K562 (cell line): ENCODE results near the gene KLHL35. TPM values are rescaled to one million over a fixed set of nuclear protein-coding genes. Genes with fewer than 3 reads are reported as not detected.

ENCODE experiments used
- EP300 ChIP-seq: IDR thresholded peaks from 2 replicates; pipeline ENCODE4 v1.6.1; 2012; ENCODE audit warnings: low read length, improper control_type of control experiment
- ESRRA ChIP-seq: fragments of 450-650 bp; IDR thresholded peaks from 2 replicates; pipeline ENCODE4 v1.6.1; 2014; ENCODE audit warnings: low read depth, mild to moderate bottlenecking, moderate library complexity, borderline replicate concordance
- ETV1 ChIP-seq: fragments of 450-650 bp; conservative IDR thresholded peaks from 2 replicates; pipeline ENCODE4 v1.6.1; 2016; ENCODE audit warnings: missing genetic modification characterization, control low read depth, low read depth, missing compliant biosample characterization
- EZH2 ChIP-seq: IDR thresholded peaks from 2 replicates; pipeline ENCODE4 v1.6.1; 2012; ENCODE audit warnings: low read depth, mild to moderate bottlenecking, inconsistent platforms, low read length, borderline replicate concordance
- HES1 ChIP-seq: fragments of 450-650 bp; IDR thresholded peaks from 2 replicates; pipeline ENCODE4 v1.6.1; 2016; ENCODE audit warnings: low read depth, mild to moderate bottlenecking, moderate library complexity
- KHSRP ChIP-seq: fragments of 450-650 bp; IDR thresholded peaks from 2 replicates; pipeline ENCODE4 v1.6.1; 2017
- MXI1 ChIP-seq: IDR thresholded peaks from 2 replicates; pipeline ENCODE4 v1.6.1; 2011; ENCODE audit warnings: low read depth, mild to moderate bottlenecking, improper control_type of control experiment, low read length
- NCOA6 ChIP-seq: fragments of 450-650 bp; IDR thresholded peaks from 2 replicates; pipeline ENCODE4 v1.6.1; 2017; ENCODE audit warnings: mild to moderate bottlenecking
- PHB2 ChIP-seq: fragments of 450-650 bp; IDR thresholded peaks from 2 replicates; pipeline ENCODE4 v1.6.1; 2017; ENCODE audit warnings: low read depth
- POLR2H ChIP-seq: IDR thresholded peaks from 2 replicates; pipeline ENCODE4 v1.6.1; 2016; ENCODE audit warnings: missing genetic modification characterization, low read depth, mild to moderate bottlenecking, control low read depth, missing compliant biosample characterization, moderate library complexity
- RBFOX2 ChIP-seq: fragments of 200-400 bp; formaldehyde crosslinking; IDR thresholded peaks from 2 replicates; pipeline ENCODE4 v1.6.1; 2017; ENCODE audit warnings: low read depth, mild to moderate bottlenecking, low read length, moderate library complexity
- RBM39 ChIP-seq: fragments of 200-400 bp; formaldehyde crosslinking; optimal IDR thresholded peaks from 2 replicates; pipeline ENCODE3; 2018; ENCODE audit warnings: low read depth, low read length
- TCF7L2 ChIP-seq: fragments of 150-350 bp; IDR thresholded peaks from 2 replicates; pipeline ENCODE4 v1.6.1; 2016; ENCODE audit warnings: low read depth, mild to moderate bottlenecking, low read length, moderate library complexity
- ZBTB1 ChIP-seq: sonication (generic); formaldehyde crosslinking; IDR thresholded peaks from 2 replicates; pipeline ENCODE4 v1.8.1; 2023; ENCODE audit warnings: missing genetic modification reagents, low read depth, mild to moderate bottlenecking, borderline replicate concordance
- ZFP1 ChIP-seq: fragments of 450-650 bp; formaldehyde crosslinking; IDR thresholded peaks from 2 replicates; pipeline ENCODE4 v1.4.0; 2020; ENCODE audit warnings: mild to moderate bottlenecking, mixed read lengths
- ZNF354B ChIP-seq: fragments of 250-450 bp; sonication (Bioruptor Pico); IDR thresholded peaks from 2 replicates; pipeline ENCODE4 v1.4.0; 2020
- ZNF384 ChIP-seq: IDR thresholded peaks from 2 replicates; pipeline ENCODE4 v1.6.1; 2012; ENCODE audit warnings: low read depth, low read length, improper control_type of control experiment
- ZNF696 ChIP-seq: fragments of 250-450 bp; sonication (Bioruptor Pico); conservative IDR thresholded peaks from 2 replicates; pipeline ENCODE4 v1.4.0; 2020; ENCODE audit warnings: mild to moderate bottlenecking, moderate library complexity
- ZNF764 ChIP-seq: fragments of 250-450 bp; sonication (Bioruptor Pico); IDR thresholded peaks from 2 replicates; pipeline ENCODE4 v1.4.0; 2020; ENCODE audit warnings: low read depth, mild to moderate bottlenecking, moderate library complexity
- ZNF830 ChIP-seq: fragments of 250-450 bp; sonication (Bioruptor Pico); IDR thresholded peaks from 2 replicates; pipeline ENCODE4 v1.5.0; 2021; ENCODE audit warnings: mild to moderate bottlenecking
- polyA plus RNA-seq, 8 experiments: library from polyadenylated mRNA; depleted of rRNA in 4 of 8; stranded (reverse) in 5 of 8; unstranded in 3 of 8; fragments of >200 nt; fragmentation: Nextera tagmentation in 2 of 8; fragmentation: Illumina TruSeq in 1 of 8; extraction: Ambion mirVana in 2 of 8; extraction: Trizol in 1 of 8; gene quantifications; 2 replicates each; pipeline versions ENCODE4 v1.2.1 to v1.2.3, GENCODE V29; 2011 to 2014; ENCODE audit warnings: inconsistent platforms in 1 of 8, missing spikeins in 1 of 8
- total RNA-seq, 7 experiments: library from RNA; depleted of rRNA in 6 of 7; stranded (reverse); fragments of >200 nt in 6 of 7; fragmentation: Illumina TruSeq in 2 of 7; extraction: Trizol in 2 of 7; gene quantifications; 2 replicates each; pipeline versions ENCODE4 v1.2.1 to v1.2.3, GENCODE V29; 2011 to 2021; ENCODE audit warnings: low replicate concordance in 1 of 7
- TF ChIP-seq, protein P1 (sequence below): sonication (generic); formaldehyde crosslinking; IDR thresholded peaks from 2 replicates; pipeline ENCODE4 v1.8.1; 2023; ENCODE audit warnings: mild to moderate bottlenecking, missing genetic modification reagents, moderate library complexity
- TF ChIP-seq, protein P2 (sequence below): fragments of 200-800 bp; sonication (Bioruptor generic); IDR thresholded peaks from 2 replicates; pipeline ENCODE4 v1.6.1; 2017; ENCODE audit warnings: missing genetic modification characterization, missing compliant biosample characterization
- TF ChIP-seq, protein P3 (sequence below): sonication (generic); formaldehyde crosslinking; IDR thresholded peaks from 2 replicates; pipeline ENCODE4 v1.8.1; 2022; ENCODE audit warnings: missing genetic modification reagents
- TF ChIP-seq, protein P4 (sequence below): fragments of 450-650 bp; formaldehyde crosslinking; IDR thresholded peaks from 2 replicates; pipeline ENCODE4 v1.4.0; 2020; ENCODE audit warnings: mild to moderate bottlenecking, moderate library complexity

The KLHL35 gene
- total and polyA plus RNA-seq, 9 of the 15 experiments (the other 6 are each of a cell fraction or from before 2014, with no cell fraction given), result not detected

- TF ChIP-seq ETV1 (tag) (peak; percentile 73), ZNF696 (CRISPR knock-in tag) (no peak), EZH2 (no peak), ZNF830 (CRISPR knock-in tag) (no peak; the same call in 1 of the 2 replicates), RBM39 (peak; percentile 94), ZFP1 (no peak), ZNF764 (CRISPR knock-in tag) (no peak), RBFOX2 (peak; percentile 100), PHB2 (no peak), NCOA6 (peak; percentile 87), MXI1 (no peak), ZNF354B (no peak), HES1 (no peak), EP300 (no peak), POLR2H (tag) (peak; percentile 97), ESRRA (peak; percentile 35; the same call in 1 of the 2 replicates), ZNF384 (no peak), ZBTB1 (CRISPR knock-in tag) (peak; percentile 78; the same call in 1 of the 2 replicates), KHSRP (no peak), TCF7L2 (no peak)
- TF ChIP-seq, protein P1, sequence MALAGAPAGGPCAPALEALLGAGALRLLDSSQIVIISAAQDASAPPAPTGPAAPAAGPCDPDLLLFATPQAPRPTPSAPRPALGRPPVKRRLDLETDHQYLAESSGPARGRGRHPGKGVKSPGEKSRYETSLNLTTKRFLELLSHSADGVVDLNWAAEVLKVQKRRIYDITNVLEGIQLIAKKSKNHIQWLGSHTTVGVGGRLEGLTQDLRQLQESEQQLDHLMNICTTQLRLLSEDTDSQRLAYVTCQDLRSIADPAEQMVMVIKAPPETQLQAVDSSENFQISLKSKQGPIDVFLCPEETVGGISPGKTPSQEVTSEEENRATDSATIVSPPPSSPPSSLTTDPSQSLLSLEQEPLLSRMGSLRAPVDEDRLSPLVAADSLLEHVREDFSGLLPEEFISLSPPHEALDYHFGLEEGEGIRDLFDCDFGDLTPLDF (CRISPR knock-in tag), result peak; percentile 89
- TF ChIP-seq, protein P2, sequence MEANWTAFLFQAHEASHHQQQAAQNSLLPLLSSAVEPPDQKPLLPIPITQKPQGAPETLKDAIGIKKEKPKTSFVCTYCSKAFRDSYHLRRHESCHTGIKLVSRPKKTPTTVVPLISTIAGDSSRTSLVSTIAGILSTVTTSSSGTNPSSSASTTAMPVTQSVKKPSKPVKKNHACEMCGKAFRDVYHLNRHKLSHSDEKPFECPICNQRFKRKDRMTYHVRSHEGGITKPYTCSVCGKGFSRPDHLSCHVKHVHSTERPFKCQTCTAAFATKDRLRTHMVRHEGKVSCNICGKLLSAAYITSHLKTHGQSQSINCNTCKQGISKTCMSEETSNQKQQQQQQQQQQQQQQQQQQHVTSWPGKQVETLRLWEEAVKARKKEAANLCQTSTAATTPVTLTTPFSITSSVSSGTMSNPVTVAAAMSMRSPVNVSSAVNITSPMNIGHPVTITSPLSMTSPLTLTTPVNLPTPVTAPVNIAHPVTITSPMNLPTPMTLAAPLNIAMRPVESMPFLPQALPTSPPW (CRISPR knock-in tag), result peak; percentile 47
- TF ChIP-seq, protein P3, sequence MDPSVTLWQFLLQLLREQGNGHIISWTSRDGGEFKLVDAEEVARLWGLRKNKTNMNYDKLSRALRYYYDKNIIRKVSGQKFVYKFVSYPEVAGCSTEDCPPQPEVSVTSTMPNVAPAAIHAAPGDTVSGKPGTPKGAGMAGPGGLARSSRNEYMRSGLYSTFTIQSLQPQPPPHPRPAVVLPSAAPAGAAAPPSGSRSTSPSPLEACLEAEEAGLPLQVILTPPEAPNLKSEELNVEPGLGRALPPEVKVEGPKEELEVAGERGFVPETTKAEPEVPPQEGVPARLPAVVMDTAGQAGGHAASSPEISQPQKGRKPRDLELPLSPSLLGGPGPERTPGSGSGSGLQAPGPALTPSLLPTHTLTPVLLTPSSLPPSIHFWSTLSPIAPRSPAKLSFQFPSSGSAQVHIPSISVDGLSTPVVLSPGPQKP, result no peak; the same call in 1 of the 2 replicates
- TF ChIP-seq, protein P4, sequence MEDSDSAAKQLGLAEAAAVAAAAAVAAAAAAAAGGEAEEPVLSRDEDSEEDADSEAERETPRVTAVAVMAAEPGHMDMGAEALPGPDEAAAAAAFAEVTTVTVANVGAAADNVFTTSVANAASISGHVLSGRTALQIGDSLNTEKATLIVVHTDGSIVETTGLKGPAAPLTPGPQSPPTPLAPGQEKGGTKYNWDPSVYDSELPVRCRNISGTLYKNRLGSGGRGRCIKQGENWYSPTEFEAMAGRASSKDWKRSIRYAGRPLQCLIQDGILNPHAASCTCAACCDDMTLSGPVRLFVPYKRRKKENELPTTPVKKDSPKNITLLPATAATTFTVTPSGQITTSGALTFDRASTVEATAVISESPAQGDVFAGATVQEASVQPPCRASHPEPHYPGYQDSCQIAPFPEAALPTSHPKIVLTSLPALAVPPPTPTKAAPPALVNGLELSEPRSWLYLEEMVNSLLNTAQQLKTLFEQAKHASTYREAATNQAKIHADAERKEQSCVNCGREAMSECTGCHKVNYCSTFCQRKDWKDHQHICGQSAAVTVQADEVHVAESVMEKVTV (CRISPR knock-in tag), result no peak; the same call in 1 of the 2 replicates
Measured at GRCh38 chr11:75399344-75400145, 33.5 kb downstream of the KLHL35 start, which contains the start of gene RPS3 (continued).
